Measurements from ENCODE around the gene ROR2.

The ROR2 gene

GRCh38 chr9:91558879-91559278, 391.1 kb downstream of the ROR2 start:
- TF ChIP-seq ZBTB7A (IDR thresholded peaks at IDR 0.05; ENCODE audit: low read depth) (no peak), YY1 (IDR thresholded peaks at IDR 0.05; ENCODE audit: low read depth) (no peak), CEBPB (IDR thresholded peaks at IDR 0.05) (no peak), TEAD4 (IDR thresholded peaks at IDR 0.05) (no peak), EGR1 (IDR thresholded peaks at IDR 0.05) (no peak), MAX (IDR thresholded peaks at IDR 0.05) (no peak), CREB1 (IDR thresholded peaks at IDR 0.05; ENCODE audit: low read depth) (no peak), FOXM1 (IDR thresholded peaks at IDR 0.05; ENCODE audit: borderline replicate concordance, low read depth) (no peak), USF1 (IDR thresholded peaks at IDR 0.05) (no peak)

- TF ChIP-seq EP300 (IDR thresholded peaks at IDR 0.05; ENCODE audit: borderline replicate concordance) (no peak), NFIC (IDR thresholded peaks at IDR 0.05) (no peak), CEBPB (IDR thresholded peaks at IDR 0.05) (no peak), ZBTB7A (IDR thresholded peaks at IDR 0.05; ENCODE audit: low read depth) (no peak), EGR1 (IDR thresholded peaks at IDR 0.05) (no peak)
Observed at GRCh38 chr9:91558395-91558794, 391.6 kb downstream of the ROR2 start.

- TF ChIP-seq CREB1 (IDR thresholded peaks at IDR 0.05; ENCODE audit: low read depth) = no peak
Observed at GRCh38 chr9:91557327-91557726, 392.7 kb downstream of the ROR2 start.

- no peak for TF ChIP-seq REST (IDR thresholded peaks at IDR 0.05; ENCODE audit: low read depth)
Observed at GRCh38 chr9:91555132-91555531, 394.9 kb downstream of the ROR2 start.

GRCh38 chr9:91549177-91549576, 400.9 kb downstream of the ROR2 start:
- TF ChIP-seq ZBTB7A (IDR thresholded peaks at IDR 0.05; ENCODE audit: low read depth) (no peak), CREB1 (IDR thresholded peaks at IDR 0.05; ENCODE audit: low read depth) (no peak), EGR1 (IDR thresholded peaks at IDR 0.05) (no peak), USF1 (IDR thresholded peaks at IDR 0.05) (no peak), MAX (IDR thresholded peaks at IDR 0.05) (no peak), CEBPB (IDR thresholded peaks at IDR 0.05) (no peak), EP300 (IDR thresholded peaks at IDR 0.05; ENCODE audit: borderline replicate concordance) (no peak), TAF1 (IDR thresholded peaks at IDR 0.05; ENCODE audit: low read depth) (no peak), TEAD4 (IDR thresholded peaks at IDR 0.05) (no peak), YY1 (IDR thresholded peaks at IDR 0.05; ENCODE audit: low read depth) (no peak), FOXM1 (IDR thresholded peaks at IDR 0.05; ENCODE audit: borderline replicate concordance, low read depth) (no peak), NFIC (IDR thresholded peaks at IDR 0.05) (no peak), TCF12 (IDR thresholded peaks at IDR 0.05; ENCODE audit: low read depth) (no peak), RAD21 (IDR thresholded peaks at IDR 0.05; ENCODE audit: low read depth) (no peak)

GRCh38 chr9:91547081-91547480, 402.9 kb downstream of the ROR2 start:
- TF ChIP-seq TCF12 (IDR thresholded peaks at IDR 0.05; ENCODE audit: low read depth) (no peak), NFIC (IDR thresholded peaks at IDR 0.05) (no peak), FOXM1 (IDR thresholded peaks at IDR 0.05; ENCODE audit: borderline replicate concordance, low read depth) (no peak), EP300 (IDR thresholded peaks at IDR 0.05; ENCODE audit: borderline replicate concordance) (no peak), CEBPB (IDR thresholded peaks at IDR 0.05) (no peak)

GRCh38 chr9:91546574-91546973, 403.5 kb downstream of the ROR2 start:
- TF ChIP-seq YY1 (IDR thresholded peaks at IDR 0.05; ENCODE audit: low read depth) = no peak
- TF ChIP-seq EP300 (IDR thresholded peaks at IDR 0.05; ENCODE audit: borderline replicate concordance) = no peak
- no peak for TF ChIP-seq TCF12 (IDR thresholded peaks at IDR 0.05; ENCODE audit: low read depth)
- no peak for TF ChIP-seq USF1 (IDR thresholded peaks at IDR 0.05)
- no peak for TF ChIP-seq TEAD4 (IDR thresholded peaks at IDR 0.05)

- no peak for TF ChIP-seq FOXM1 (IDR thresholded peaks at IDR 0.05; ENCODE audit: borderline replicate concordance, low read depth)
- no peak for TF ChIP-seq EP300 (IDR thresholded peaks at IDR 0.05; ENCODE audit: borderline replicate concordance)
- TF ChIP-seq ZBTB7A (IDR thresholded peaks at IDR 0.05; ENCODE audit: low read depth) = no peak
- no peak for TF ChIP-seq TAF1 (IDR thresholded peaks at IDR 0.05; ENCODE audit: low read depth)
- no peak for TF ChIP-seq TCF12 (IDR thresholded peaks at IDR 0.05; ENCODE audit: low read depth)
- TF ChIP-seq EGR1 (IDR thresholded peaks at IDR 0.05) = no peak
- TF ChIP-seq MAX (IDR thresholded peaks at IDR 0.05) = no peak
- TF ChIP-seq USF1 (IDR thresholded peaks at IDR 0.05) = no peak
- no peak for TF ChIP-seq RAD21 (IDR thresholded peaks at IDR 0.05; ENCODE audit: low read depth)
- no peak for TF ChIP-seq YY1 (IDR thresholded peaks at IDR 0.05; ENCODE audit: low read depth)
- no peak for TF ChIP-seq CREB1 (IDR thresholded peaks at IDR 0.05; ENCODE audit: low read depth)
- no peak for TF ChIP-seq CEBPB (IDR thresholded peaks at IDR 0.05)
- TF ChIP-seq REST (IDR thresholded peaks at IDR 0.05; ENCODE audit: low read depth) = no peak
- TF ChIP-seq TEAD4 (IDR thresholded peaks at IDR 0.05) = no peak
- TF ChIP-seq NFIC (IDR thresholded peaks at IDR 0.05) = no peak
Observed at GRCh38 chr9:91541734-91542133, 408.3 kb downstream of the ROR2 start.

All from Ishikawa (cell line).